Measurements from ENCODE around the gene ACER3.
A peak's percentile ranks its signal among the peaks of the same experiment; 100 is the strongest.
"Not testable (repeated sequence)": the region's sequence is repeated elsewhere in the genome, so short reads cannot be mapped to it uniquely, and the experiment has no call there.

ACER3 gene

GRCh38 chr11:76836613-76837291 is 24.0 kb upstream of the ACER3 start:
- no peak for DNase-seq (ENCODE audit: low spot score)

GRCh38 chr11:76837696-76838677 is 22.7 kb upstream of the ACER3 start:
- no peak for DNase-seq (ENCODE audit: low spot score)

GRCh38 chr11:76838678-76839068 is 22.0 kb upstream of the ACER3 start:
- DNase-seq (ENCODE audit: low spot score): no peak

GRCh38 chr11:76839311-76839710 is 21.4 kb upstream of the ACER3 start:
- DNase-seq (ENCODE audit: low spot score): no peak

- DNase-seq (ENCODE audit: low spot score): no peak
Measured at GRCh38 chr11:76841923-76842452, 18.7 kb upstream of the ACER3 start.

GRCh38 chr11:76843907-76844306 is 16.8 kb upstream of the ACER3 start:
- no peak for DNase-seq (ENCODE audit: low spot score)

GRCh38 chr11:76844511-76844910 is 16.2 kb upstream of the ACER3 start:
- DNase-seq (ENCODE audit: low spot score): no peak

- no peak for DNase-seq (ENCODE audit: low spot score)
Measured at GRCh38 chr11:76845069-76845468, 15.6 kb upstream of the ACER3 start.

GRCh38 chr11:76846441-76846840 is 14.3 kb upstream of the ACER3 start:
- DNase-seq (ENCODE audit: low spot score): no peak

- DNase-seq (ENCODE audit: low spot score): no peak
Measured at GRCh38 chr11:76849376-76849775, 11.3 kb upstream of the ACER3 start.

- no peak for DNase-seq (ENCODE audit: low spot score)
Measured at GRCh38 chr11:76850130-76850529, 10.6 kb upstream of the ACER3 start.

GRCh38 chr11:76850815-76851214 is 9.9 kb upstream of the ACER3 start:
- DNase-seq (ENCODE audit: low spot score): no peak

GRCh38 chr11:76854709-76855108 is 6.0 kb upstream of the ACER3 start:
- no peak for DNase-seq (ENCODE audit: low spot score)

GRCh38 chr11:76855670-76856069 is 5.0 kb upstream of the ACER3 start:
- not testable (repeated sequence) for DNase-seq (ENCODE audit: low spot score)

- DNase-seq (ENCODE audit: low spot score): no peak
Measured at GRCh38 chr11:76856106-76856505, 4.6 kb upstream of the ACER3 start.

GRCh38 chr11:76856571-76856970 is 4.1 kb upstream of the ACER3 start:
- DNase-seq (ENCODE audit: low spot score): no peak

- DNase-seq (ENCODE audit: low spot score): no peak
Measured at GRCh38 chr11:76857781-76858410, 2.8 kb upstream of the ACER3 start.

GRCh38 chr11:76859708-76860227 is 950 bp upstream of the ACER3 start:
- no peak for DNase-seq (ENCODE audit: low spot score)

GRCh38 chr11:76861490-76861953 is 804 bp downstream of the ACER3 start:
- DNase-seq (ENCODE audit: low spot score): peak; percentile 13

GRCh38 chr11:76862794-76863193 is 2.1 kb downstream of the ACER3 start:
- not testable (repeated sequence) for DNase-seq (ENCODE audit: low spot score)

GRCh38 chr11:76863196-76863777 is 2.6 kb downstream of the ACER3 start:
- no peak for DNase-seq (ENCODE audit: low spot score)

Measured in GM03348 (cell line).